ENCODE measurements around the gene CTRL.

CTRL gene

GRCh38 chr16:67886387-67886786, 45.3 kb downstream of the CTRL start:
- no peak for DNase-seq

DNA sequence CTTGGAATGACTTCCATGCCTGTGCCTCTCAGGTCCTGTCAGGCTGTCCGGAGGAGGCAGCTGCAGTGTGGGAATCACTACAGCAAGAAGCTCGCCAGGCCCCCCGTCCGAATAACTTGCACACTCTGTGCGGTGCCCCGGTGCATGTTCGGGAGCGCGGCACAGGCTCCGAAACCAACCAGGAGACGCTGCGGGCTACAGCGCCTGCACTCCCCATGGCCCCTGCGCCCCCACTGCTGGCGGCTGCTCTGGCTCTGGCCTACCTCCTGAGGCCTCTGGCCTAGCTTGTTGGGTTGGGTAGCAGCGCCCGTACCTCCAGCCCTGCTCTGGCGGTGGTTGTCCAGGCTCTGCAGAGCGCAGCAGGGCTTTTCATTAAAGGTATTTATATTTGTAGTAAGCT, 45.7 kb downstream of the CTRL start:
- DNase-seq = no peak

DNA sequence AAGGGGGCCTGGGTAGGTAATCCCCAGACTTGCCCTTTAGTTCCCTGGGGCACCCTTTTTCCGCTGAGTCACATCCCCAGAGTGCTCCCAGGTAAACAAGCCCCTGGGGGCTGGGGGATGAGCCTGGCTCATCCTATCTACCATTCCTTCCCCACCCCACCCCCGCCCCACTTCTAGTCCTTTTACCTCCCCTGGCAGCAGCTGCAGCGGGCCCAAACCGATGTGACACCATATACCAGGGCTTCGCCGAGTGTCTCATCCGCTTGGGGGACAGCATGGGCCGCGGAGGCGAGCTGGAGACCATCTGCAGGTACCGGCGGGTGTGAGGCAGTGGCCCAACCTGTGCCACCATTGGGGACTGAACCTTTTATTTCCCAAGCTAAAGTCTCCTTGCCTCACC, 46.1 kb downstream of the CTRL start:
- no peak for DNase-seq

GRCh38 chr16:67884684-67885083, 47.0 kb downstream of the CTRL start, which contains the start of gene NRN1L:
NRN1L (plus strand) TSS chr16:67884885; CDS start chr16:67884904, 19 bp downstream.
- peak; percentile 5 to 91 (median 81) for DNase-seq

GRCh38 chr16:67883872-67884261, 47.8 kb downstream of the CTRL start:
- DNase-seq = peak in 9 of 14 donors; percentile 11 to 39 (median 32)

DNA sequence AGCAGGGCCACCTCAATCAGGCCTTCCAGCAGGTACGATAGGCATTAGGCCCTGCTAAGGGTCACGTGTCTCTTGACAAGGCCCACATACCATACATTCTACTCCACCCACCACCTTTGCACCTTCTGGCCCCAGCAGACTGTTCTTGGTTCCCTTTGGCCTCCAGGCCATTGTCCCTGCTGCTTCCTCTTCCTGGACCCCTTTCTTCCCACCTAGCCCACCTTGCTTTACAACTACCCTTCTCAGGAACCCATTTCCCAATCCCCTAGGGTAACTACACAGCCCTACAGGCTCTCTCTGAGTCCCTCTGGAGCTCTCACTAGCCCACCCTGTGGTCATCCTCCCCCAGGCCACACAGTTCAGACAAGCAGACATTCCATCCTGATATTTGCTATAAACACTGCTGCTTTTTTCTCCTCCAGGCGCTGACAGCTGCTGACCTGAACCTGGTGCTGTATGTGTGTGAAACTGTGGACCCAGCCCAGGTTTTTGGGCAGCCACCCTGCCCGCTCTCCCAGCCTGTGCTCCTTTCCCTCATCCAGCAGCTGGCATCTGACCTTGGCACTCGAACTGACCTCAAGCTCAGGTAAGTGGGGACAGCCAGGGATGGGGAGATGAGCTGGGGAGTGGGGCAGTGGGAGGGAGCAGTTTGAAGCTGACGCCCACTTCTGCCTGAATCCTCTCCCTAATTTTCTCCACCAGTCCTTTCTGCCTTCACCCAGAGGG, 48.4 kb downstream of the CTRL start:
- DNase-seq = no peak

DNA sequence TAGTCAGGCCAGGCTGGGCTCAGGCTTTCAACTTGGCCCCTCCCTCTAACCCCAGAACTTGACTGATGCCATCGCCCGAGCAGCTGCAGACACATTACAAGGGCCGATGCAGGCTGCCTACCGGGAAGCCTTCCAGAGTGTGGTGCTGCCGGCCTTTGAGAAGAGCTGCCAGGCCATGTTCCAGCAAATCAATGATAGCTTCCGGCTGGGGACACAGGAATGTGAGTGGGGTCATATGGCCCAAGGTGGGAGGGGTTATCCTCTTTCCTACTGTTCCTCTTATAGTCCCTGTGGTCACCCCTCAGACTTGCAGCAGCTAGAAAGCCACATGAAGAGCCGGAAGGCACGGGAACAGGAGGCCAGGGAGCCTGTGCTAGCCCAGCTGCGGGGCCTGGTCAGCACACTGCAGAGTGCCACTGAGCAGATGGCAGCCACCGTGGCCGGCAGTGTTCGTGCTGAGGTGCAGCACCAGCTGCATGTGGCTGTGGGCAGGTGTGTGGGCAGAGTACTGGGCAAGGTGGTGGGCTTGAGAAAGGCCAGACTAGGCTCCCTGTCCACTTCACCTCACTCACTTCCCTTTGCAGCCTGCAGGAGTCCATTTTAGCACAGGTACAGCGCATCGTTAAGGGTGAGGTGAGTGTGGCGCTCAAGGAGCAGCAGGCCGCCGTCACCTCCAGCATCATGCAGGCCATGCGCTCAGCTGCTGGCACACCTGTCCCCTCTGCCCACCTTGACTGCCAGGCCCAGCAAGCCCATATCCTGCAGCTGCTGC, 49.1 kb downstream of the CTRL start:
- peak in 13 of 14 donors; percentile 9 to 89 (median 67) for DNase-seq

- DNase-seq = peak in 10 of 14 donors; percentile 20 to 85 (median 57)
Measured at GRCh38 chr16:67881621-67882161, 50.0 kb downstream of the CTRL start.

GRCh38 chr16:67880584-67880983, 51.1 kb downstream of the CTRL start:
- DNase-seq = peak in 1 of 14 donors; percentile 7

DNA sequence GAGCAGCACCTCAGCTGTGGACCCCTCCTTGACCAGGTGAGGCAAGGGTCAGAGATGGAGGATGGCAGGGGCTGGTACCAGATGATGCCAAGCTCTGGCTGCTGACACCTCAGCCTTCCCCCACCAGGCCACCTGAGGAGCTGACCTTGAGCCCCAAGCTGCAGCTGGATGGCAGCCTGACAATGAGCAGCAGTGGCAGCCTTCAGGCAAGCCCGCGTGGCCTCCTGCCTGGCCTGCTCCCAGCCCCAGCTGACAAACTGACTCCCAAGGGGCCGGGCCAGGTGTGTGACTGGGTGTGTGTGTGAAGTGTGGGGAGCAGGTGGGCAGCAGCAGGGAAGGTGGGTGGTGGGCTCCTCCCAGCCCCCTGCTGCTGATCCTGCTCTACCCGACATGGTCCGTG, 51.7 kb downstream of the CTRL start:
- no peak for DNase-seq
